Measurements from ENCODE around the gene DDX27.

The DDX27 gene

DNA sequence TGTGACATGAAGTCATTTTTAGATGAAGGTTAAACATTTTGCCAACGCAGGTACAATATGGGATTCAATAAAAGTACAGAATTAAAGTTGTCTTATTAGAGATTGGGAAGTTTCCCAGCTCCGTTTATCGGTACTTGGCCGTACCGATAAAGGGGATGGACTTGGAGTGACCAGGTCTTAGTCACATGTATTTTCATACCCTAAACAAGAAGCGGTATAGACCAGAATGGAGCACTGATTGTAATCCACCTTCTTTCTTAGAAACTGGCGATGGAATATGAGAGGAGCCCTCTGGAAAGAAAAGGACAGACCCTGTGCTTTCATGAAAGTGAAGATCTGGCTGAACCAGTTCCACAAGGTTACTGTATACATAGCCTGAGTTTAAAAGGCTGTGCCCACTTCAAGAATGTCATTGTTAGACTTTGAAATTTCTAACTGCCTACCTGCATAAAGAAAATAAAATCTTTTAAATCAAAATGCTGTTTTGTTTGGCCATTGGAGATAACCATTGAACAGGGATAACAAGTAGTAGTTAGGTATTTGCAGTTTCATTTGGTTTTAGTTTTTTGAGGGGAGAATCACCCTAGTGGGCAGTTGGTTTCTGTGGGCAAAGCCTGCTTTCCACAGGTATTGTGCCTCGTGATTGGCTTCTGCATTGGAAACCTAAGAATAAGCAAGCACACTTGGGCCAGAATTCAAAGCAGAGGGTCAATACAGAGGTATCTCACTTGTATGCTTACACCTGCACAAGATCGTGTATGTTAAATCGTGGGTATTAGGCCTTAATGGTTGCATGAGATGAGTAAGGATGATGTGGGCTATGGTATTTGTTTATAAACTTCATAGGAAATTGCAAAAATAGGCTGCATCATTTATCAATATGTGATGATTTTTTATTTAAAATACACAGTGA lies 69.8 kb downstream of the DDX27 start:
- DNase-seq (ENCODE audit: low read depth in 2 of 2): no peak

- DNase-seq (ENCODE audit: low read depth in 2 of 2): no peak
Measured at GRCh38 chr20:49290608-49291191, 71.5 kb downstream of the DDX27 start.

- no peak for DNase-seq (ENCODE audit: low read depth in 2 of 2)
Measured at GRCh38 chr20:49291200-49291599, 72.0 kb downstream of the DDX27 start.

- DNase-seq (ENCODE audit: low read depth in 2 of 2): no peak
Measured at GRCh38 chr20:49292010-49292409, 72.8 kb downstream of the DDX27 start.

- DNase-seq (ENCODE audit: low read depth in 2 of 2): no peak
Measured at GRCh38 chr20:49293122-49293521, 73.9 kb downstream of the DDX27 start.

Measured in stimulated activated CD4-positive, alpha-beta T cell treated with anti-CD3 and anti-CD28 coated beads, Interleukin-1b, Interleukin-23, amount 100 ng/mL, for 4 hours (primary cell).